ENCODE data around the gene NOS3.
A peak's percentile ranks its signal among the peaks of the same experiment; 100 is the strongest.
"Not testable (repeated sequence)": the region's sequence is repeated elsewhere in the genome, so short reads cannot be mapped to it uniquely, and the experiment has no call there.

Gene NOS3

GRCh38 chr7:151038951-151039849 lies 48.4 kb downstream of the NOS3 start:
- Mint-ChIP-seq H3K9me3 (no peaks in the 10 kb centered on the region), H3K4me3 (no peak overlapping the region), H3K36me3 (ENCODE audit: insufficient read depth) (peaks cover 9% of the 10 kb centered on the region), H3K27me3 (no peaks in the 10 kb centered on the region), H3K27ac (ENCODE audit: low read depth) (peak overlapping the region; percentile 64), H3K4me1 (peaks cover 4% of the 10 kb centered on the region)
- ATAC-seq (replicated peaks; ENCODE audit: extremely low read depth, poor library complexity, severe bottlenecking) (peak; percentile 19), DNase-seq (ENCODE audit: low spot score in 2 of 2) (no peak)

- peaks cover 4% of the 10 kb centered on the region for H3K4me1 Mint-ChIP-seq
- ATAC-seq (replicated peaks; ENCODE audit: extremely low read depth, poor library complexity, severe bottlenecking) (no peak), DNase-seq (ENCODE audit: low spot score in 2 of 2) (no peak)
- H3K36me3 Mint-ChIP-seq (ENCODE audit: insufficient read depth), result peaks cover 9% of the 10 kb centered on the region
- H3K9me3 Mint-ChIP-seq, result no peaks in the 10 kb centered on the region
- H3K27ac Mint-ChIP-seq (ENCODE audit: low read depth), result no peak overlapping the region
- no peaks in the 10 kb centered on the region for H3K27me3 Mint-ChIP-seq
- no peak overlapping the region for H3K4me3 Mint-ChIP-seq
These were observed 49.2 kb downstream of the NOS3 start for GRCh38 chr7:151039850-151040548.

- DNase-seq (ENCODE audit: low spot score in 2 of 2) (no peak), ATAC-seq (replicated peaks; ENCODE audit: extremely low read depth, poor library complexity, severe bottlenecking) (no peak)
- Mint-ChIP-seq H3K4me3 (no peak overlapping the region), H3K27me3 (no peaks in the 10 kb centered on the region), H3K27ac (ENCODE audit: low read depth) (no peak overlapping the region), H3K36me3 (ENCODE audit: insufficient read depth) (peaks cover 9% of the 10 kb centered on the region), H3K4me1 (peaks cover 4% of the 10 kb centered on the region), H3K9me3 (no peaks in the 10 kb centered on the region)
These were observed 50.0 kb downstream of the NOS3 start for GRCh38 chr7:151040616-151041375.

- H3K9me3 Mint-ChIP-seq; H3K27ac Mint-ChIP-seq (ENCODE audit: low read depth); H3K4me1 Mint-ChIP-seq; DNase-seq (ENCODE audit: low spot score in 2 of 2); ATAC-seq (replicated peaks; ENCODE audit: extremely low read depth, poor library complexity, severe bottlenecking); H3K27me3 Mint-ChIP-seq; H3K4me3 Mint-ChIP-seq; H3K36me3 Mint-ChIP-seq (ENCODE audit: insufficient read depth): not testable (repeated sequence)
These were observed 52.6 kb downstream of the NOS3 start for GRCh38 chr7:151043449-151043848.

- H3K27me3 Mint-ChIP-seq, result no peaks in the 10 kb centered on the region
- DNase-seq (ENCODE audit: low spot score in 2 of 2) (no peak), ATAC-seq (replicated peaks; ENCODE audit: extremely low read depth, poor library complexity, severe bottlenecking) (no peak)
- no peak overlapping the region for H3K27ac Mint-ChIP-seq (ENCODE audit: low read depth)
- H3K4me1 Mint-ChIP-seq, result peaks cover 4% of the 10 kb centered on the region
- no peaks in the 10 kb centered on the region for H3K9me3 Mint-ChIP-seq
- no peak overlapping the region for H3K4me3 Mint-ChIP-seq
- H3K36me3 Mint-ChIP-seq (ENCODE audit: insufficient read depth), result peaks cover 7% of the 10 kb centered on the region
These were observed 53.1 kb downstream of the NOS3 start for GRCh38 chr7:151043959-151044358.

GRCh38 chr7:151045262-151045661 lies 54.4 kb downstream of the NOS3 start:
- ATAC-seq (replicated peaks; ENCODE audit: extremely low read depth, poor library complexity, severe bottlenecking), result no peak
- Mint-ChIP-seq H3K27me3 (no peaks in the 10 kb centered on the region), H3K27ac (ENCODE audit: low read depth) (no peak overlapping the region), H3K4me3 (no peak overlapping the region), H3K36me3 (ENCODE audit: insufficient read depth) (peaks cover 7% of the 10 kb centered on the region), H3K4me1 (no peaks in the 10 kb centered on the region), H3K9me3 (no peaks in the 10 kb centered on the region)
- no peak for DNase-seq (ENCODE audit: low spot score in 2 of 2)

GRCh38 chr7:151045967-151046366 lies 55.1 kb downstream of the NOS3 start:
- ATAC-seq (replicated peaks; ENCODE audit: extremely low read depth, poor library complexity, severe bottlenecking), result no peak
- Mint-ChIP-seq H3K4me3 (no peak overlapping the region), H3K9me3 (no peaks in the 10 kb centered on the region), H3K27ac (ENCODE audit: low read depth) (no peak overlapping the region), H3K36me3 (ENCODE audit: insufficient read depth) (peaks cover 7% of the 10 kb centered on the region), H3K4me1 (no peaks in the 10 kb centered on the region), H3K27me3 (no peaks in the 10 kb centered on the region)
- DNase-seq (ENCODE audit: low spot score in 2 of 2), result no peak

GRCh38 chr7:151046603-151047573 lies 56.1 kb downstream of the NOS3 start:
- no peak overlapping the region for H3K27ac Mint-ChIP-seq (ENCODE audit: low read depth)
- no peaks in the 10 kb centered on the region for H3K9me3 Mint-ChIP-seq
- no peaks in the 10 kb centered on the region for H3K4me1 Mint-ChIP-seq
- ATAC-seq (replicated peaks; ENCODE audit: extremely low read depth, poor library complexity, severe bottlenecking) (no peak), DNase-seq (ENCODE audit: low spot score in 2 of 2) (no peak)
- no peak overlapping the region for H3K4me3 Mint-ChIP-seq
- H3K27me3 Mint-ChIP-seq, result peaks cover 3% of the 10 kb centered on the region
- peaks cover 6% of the 10 kb centered on the region for H3K36me3 Mint-ChIP-seq (ENCODE audit: insufficient read depth)

- Mint-ChIP-seq H3K4me1 (peaks cover 5% of the 10 kb centered on the region), H3K36me3 (ENCODE audit: insufficient read depth) (peaks cover 1% of the 10 kb centered on the region), H3K27me3 (peaks cover 16% of the 10 kb centered on the region), H3K27ac (ENCODE audit: low read depth) (no peak within 1 kb of the TSS), H3K9me3 (no peaks in the 10 kb centered on the region), H3K4me3 (no peak within 1 kb of the TSS)
- ATAC-seq (replicated peaks; ENCODE audit: extremely low read depth, poor library complexity, severe bottlenecking), result no peak
- no peak for DNase-seq (ENCODE audit: low spot score in 2 of 2)
These were observed 57.4 kb downstream of the NOS3 start, which contains the start of gene ASIC3 for GRCh38 chr7:151047976-151048815. ASIC3 (plus strand) TSS chr7:151048531; CDS start chr7:151048886, 355 bp downstream.

GRCh38 chr7:151048911-151049463 lies 58.2 kb downstream of the NOS3 start:
- Mint-ChIP-seq H3K27ac (ENCODE audit: low read depth) (no peak overlapping the region), H3K4me1 (peaks cover 5% of the 10 kb centered on the region), H3K9me3 (no peaks in the 10 kb centered on the region), H3K27me3 (peaks cover 16% of the 10 kb centered on the region), H3K36me3 (ENCODE audit: insufficient read depth) (peaks cover 1% of the 10 kb centered on the region), H3K4me3 (no peak overlapping the region)
- ATAC-seq (replicated peaks; ENCODE audit: extremely low read depth, poor library complexity, severe bottlenecking), result no peak
- DNase-seq (ENCODE audit: low spot score in 2 of 2), result no peak

GRCh38 chr7:151051108-151051507 lies 60.3 kb downstream of the NOS3 start:
- ATAC-seq (replicated peaks; ENCODE audit: extremely low read depth, poor library complexity, severe bottlenecking) (peak; percentile 74), DNase-seq (ENCODE audit: low spot score in 2 of 2) (peak in 1 of 2 donors; percentile 30)
- Mint-ChIP-seq H3K36me3 (ENCODE audit: insufficient read depth) (no peaks in the 10 kb centered on the region), H3K9me3 (no peaks in the 10 kb centered on the region), H3K27ac (ENCODE audit: low read depth) (no peak overlapping the region), H3K4me1 (peaks cover 5% of the 10 kb centered on the region), H3K27me3 (peaks cover 16% of the 10 kb centered on the region), H3K4me3 (no peak overlapping the region)

Data from central memory CD8-positive, alpha-beta T cell (primary cell).